Neutrophil (primary cell): Measurements from ENCODE around the gene PIGH.

Experiments used
- H3K27ac ChIP-seq: fragments of 200-600 bp; sonication (generic); 2 replicates; pipeline ENCODE4 v1.5.1; 2016; ENCODE audit warnings: mild to moderate bottlenecking, moderate library complexity
- H3K27me3 ChIP-seq: fragments of 200-600 bp; sonication (generic); 2 replicates; pipeline ENCODE4 v1.6.0; 2016; ENCODE audit warnings: mild to moderate bottlenecking
- H3K36me3 ChIP-seq: fragments of 200-600 bp; sonication (generic); 2 replicates; pipeline ENCODE4 v1.5.1; 2017
- H3K4me1 ChIP-seq, 2 experiments: fragments of 200-600 bp in 1 of 2; sonication (generic) in 1 of 2; 1 replicate in 1 of 2; 2 replicates in 1 of 2; pipeline versions ENCODE4 v1.5.1 to v1.6.1; 2013 to 2016; ENCODE audit warnings: low read depth in 1 of 2, low read length in 1 of 2, mild to moderate bottlenecking in 1 of 2, moderate library complexity in 1 of 2; ENCODE audit not compliant: control insufficient read depth in 1 of 2, insufficient read depth in 1 of 2
- H3K4me3 ChIP-seq, 2 experiments: fragments of 200-600 bp in 1 of 2; sonication (generic) in 1 of 2; 1 replicate in 1 of 2; 2 replicates in 1 of 2; pipeline ENCODE4 v1.5.1; 2013 to 2016; ENCODE audit warnings: low read depth in 1 of 2, low read length in 1 of 2, mild to moderate bottlenecking in 1 of 2, moderate library complexity in 1 of 2
- H3K9me3 ChIP-seq: fragments of 200-600 bp; sonication (generic); 2 replicates; pipeline ENCODE4 v1.5.1; 2016
- TF ChIP-seq, protein P1 (sequence below): fragments of 200-600 bp; sonication (generic); IDR thresholded peaks from 2 replicates; pipeline ENCODE4 v1.5.1; 2016; ENCODE audit warnings: antibody characterized with exemption

Gene PIGH

DNA sequence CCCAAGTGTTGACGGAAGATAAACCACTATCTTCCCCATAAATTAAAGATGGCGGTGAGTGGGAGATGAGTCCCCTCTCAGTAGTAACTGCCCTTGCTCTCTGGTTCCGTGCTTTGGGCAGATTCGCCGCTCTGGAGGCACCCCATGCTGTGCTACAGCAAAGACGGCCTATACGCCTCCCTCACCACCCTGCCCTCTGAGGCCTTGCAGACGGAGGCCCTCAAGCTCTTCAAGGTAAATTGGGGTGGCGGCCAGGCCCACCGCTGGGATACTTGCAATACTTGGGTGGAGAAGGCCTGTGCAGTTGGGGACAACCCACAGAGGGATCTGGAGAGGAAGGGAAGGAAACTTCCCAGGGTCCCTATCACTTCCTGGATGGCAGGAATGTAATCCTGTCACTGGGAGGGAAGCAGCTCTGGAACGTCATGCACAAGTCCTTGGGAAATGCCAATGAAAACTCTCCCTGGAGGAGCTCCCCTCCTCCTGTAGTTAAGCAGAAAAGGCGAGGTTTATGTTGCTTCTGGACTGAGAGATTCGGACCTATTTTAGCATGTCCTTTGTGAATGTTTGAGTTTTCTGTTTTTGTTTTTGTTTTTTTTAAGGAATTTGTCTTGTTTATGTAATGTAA is 22.8 kb downstream of the PIGH start:
- Histone ChIP-seq H3K36me3 (no peaks in the 10 kb centered on the region), H3K27me3 (no peaks in the 10 kb centered on the region), H3K9me3 (no peaks in the 10 kb centered on the region), H3K4me1 (no peaks in the 10 kb centered on the region), H3K27ac (no peak overlapping the region), H3K4me3 (no peak overlapping the region)
- TF ChIP-seq, protein P1, sequence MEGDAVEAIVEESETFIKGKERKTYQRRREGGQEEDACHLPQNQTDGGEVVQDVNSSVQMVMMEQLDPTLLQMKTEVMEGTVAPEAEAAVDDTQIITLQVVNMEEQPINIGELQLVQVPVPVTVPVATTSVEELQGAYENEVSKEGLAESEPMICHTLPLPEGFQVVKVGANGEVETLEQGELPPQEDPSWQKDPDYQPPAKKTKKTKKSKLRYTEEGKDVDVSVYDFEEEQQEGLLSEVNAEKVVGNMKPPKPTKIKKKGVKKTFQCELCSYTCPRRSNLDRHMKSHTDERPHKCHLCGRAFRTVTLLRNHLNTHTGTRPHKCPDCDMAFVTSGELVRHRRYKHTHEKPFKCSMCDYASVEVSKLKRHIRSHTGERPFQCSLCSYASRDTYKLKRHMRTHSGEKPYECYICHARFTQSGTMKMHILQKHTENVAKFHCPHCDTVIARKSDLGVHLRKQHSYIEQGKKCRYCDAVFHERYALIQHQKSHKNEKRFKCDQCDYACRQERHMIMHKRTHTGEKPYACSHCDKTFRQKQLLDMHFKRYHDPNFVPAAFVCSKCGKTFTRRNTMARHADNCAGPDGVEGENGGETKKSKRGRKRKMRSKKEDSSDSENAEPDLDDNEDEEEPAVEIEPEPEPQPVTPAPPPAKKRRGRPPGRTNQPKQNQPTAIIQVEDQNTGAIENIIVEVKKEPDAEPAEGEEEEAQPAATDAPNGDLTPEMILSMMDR, result no peak

GRCh38 chr14:67576216-67576955 is 23.7 kb downstream of the PIGH start:
- Histone ChIP-seq H3K36me3 (no peaks in the 10 kb centered on the region), H3K27ac (no peak overlapping the region), H3K4me1 (no peaks in the 10 kb centered on the region), H3K4me3 (no peak overlapping the region), H3K27me3 (peaks cover 2% of the 10 kb centered on the region), H3K9me3 (no peaks in the 10 kb centered on the region)
- TF ChIP-seq, protein P1, result no peak

- Histone ChIP-seq H3K36me3 (no peaks in the 10 kb centered on the region), H3K4me3 (no peak overlapping the region), H3K27ac (no peak overlapping the region), H3K9me3 (no peaks in the 10 kb centered on the region), H3K4me1 (no peaks in the 10 kb centered on the region), H3K27me3 (peaks cover 6% of the 10 kb centered on the region)
- TF ChIP-seq, protein P1, result no peak
These were observed 24.4 kb downstream of the PIGH start for GRCh38 chr14:67575684-67576083.

- Histone ChIP-seq H3K36me3 (no peaks in the 10 kb centered on the region), H3K4me3 (no peak overlapping the region), H3K9me3 (no peaks in the 10 kb centered on the region), H3K27me3 (peaks cover 6% of the 10 kb centered on the region), H3K4me1 (no peaks in the 10 kb centered on the region), H3K27ac (no peak overlapping the region)
- TF ChIP-seq, protein P1, result no peak
These were observed 25.3 kb downstream of the PIGH start for GRCh38 chr14:67574806-67575205.

DNA sequence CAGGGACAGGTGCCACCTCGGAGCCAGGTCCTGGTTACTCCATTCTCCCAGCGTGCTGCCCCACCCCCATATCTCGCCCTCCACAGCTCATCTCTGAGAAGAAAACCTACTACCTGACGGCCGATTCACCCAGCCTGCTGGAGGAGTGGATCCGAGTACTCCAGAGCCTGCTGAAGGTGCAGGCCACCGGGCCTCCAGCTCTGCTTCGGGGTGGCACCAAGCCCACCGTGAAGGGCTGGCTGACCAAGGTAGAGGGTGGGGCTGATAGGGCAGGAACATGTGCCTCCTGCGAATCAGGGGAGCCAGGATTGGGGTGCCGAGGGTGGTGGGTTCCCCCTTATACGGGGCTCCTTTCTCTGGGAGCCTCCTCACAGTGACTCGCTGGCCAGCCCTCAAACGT is 25.9 kb downstream of the PIGH start:
- H3K27ac ChIP-seq, result no peak overlapping the region
- H3K4me1 ChIP-seq, result no peaks in the 10 kb centered on the region
- no peaks in the 10 kb centered on the region for H3K9me3 ChIP-seq
- no peaks in the 10 kb centered on the region for H3K36me3 ChIP-seq
- H3K4me3 ChIP-seq, result no peak overlapping the region
- H3K27me3 ChIP-seq, result peaks cover 6% of the 10 kb centered on the region
- TF ChIP-seq, protein P1, result no peak
